ENCODE data around the gene TEF.

TEF gene

GRCh38 chr22:41382098-41382578, 396 bp downstream of the TEF start:
- no peak for TF ChIP-seq CTCF (IDR thresholded peaks at IDR 0.05; ENCODE audit: low read depth, low read length)
- peak overlapping the region; percentile 76 for H3K4me3 ChIP-seq (ENCODE audit: low read depth, low read length)

GRCh38 chr22:41382610-41383009, 868 bp downstream of the TEF start:
- no peak for TF ChIP-seq CTCF (IDR thresholded peaks at IDR 0.05; ENCODE audit: low read depth, low read length)
- H3K4me3 ChIP-seq (ENCODE audit: low read depth, low read length) = peak overlapping the region; percentile 76

GRCh38 chr22:41383085-41383484, 1.3 kb downstream of the TEF start:
- peak overlapping the region; percentile 76 for H3K4me3 ChIP-seq (ENCODE audit: low read depth, low read length)
- TF ChIP-seq CTCF (IDR thresholded peaks at IDR 0.05; ENCODE audit: low read depth, low read length) = no peak

- H3K4me3 ChIP-seq (ENCODE audit: low read depth, low read length) = no peak overlapping the region
- TF ChIP-seq CTCF (IDR thresholded peaks at IDR 0.05; ENCODE audit: low read depth, low read length) = no peak
These were observed 2.4 kb downstream of the TEF start for GRCh38 chr22:41384128-41384527.

- TF ChIP-seq CTCF (IDR thresholded peaks at IDR 0.05; ENCODE audit: low read depth, low read length) = no peak
- no peak overlapping the region for H3K4me3 ChIP-seq (ENCODE audit: low read depth, low read length)
These were observed 5.6 kb downstream of the TEF start for GRCh38 chr22:41387341-41387740.

- H3K4me3 ChIP-seq (ENCODE audit: low read depth, low read length) = no peak overlapping the region
- no peak for TF ChIP-seq CTCF (IDR thresholded peaks at IDR 0.05; ENCODE audit: low read depth, low read length)
These were observed 12.2 kb downstream of the TEF start for GRCh38 chr22:41394012-41394356.

GRCh38 chr22:41395531-41396240, 13.9 kb downstream of the TEF start:
- no peak for TF ChIP-seq CTCF (IDR thresholded peaks at IDR 0.05; ENCODE audit: low read depth, low read length)
- H3K4me3 ChIP-seq (ENCODE audit: low read depth, low read length) = no peak overlapping the region
